Epithelial cell of prostate (primary cell): ENCODE data around the gene SPINK1.
"Not testable (repeated sequence)": the region's sequence is repeated elsewhere in the genome, so short reads cannot be mapped to it uniquely, and the experiment has no call there.

Experiments
- DNase-seq: peaks from one replicate; pipeline ENCODE4 v3.0.0-alpha.2; 2011; ENCODE audit warnings: low read depth, low spot score
- H3K27ac ChIP-seq: fragments of 450-650 bp; 2 replicates; pipeline ENCODE4 v1.5.1; 2017; ENCODE audit warnings: mild to moderate bottlenecking

Gene SPINK1

DNA sequence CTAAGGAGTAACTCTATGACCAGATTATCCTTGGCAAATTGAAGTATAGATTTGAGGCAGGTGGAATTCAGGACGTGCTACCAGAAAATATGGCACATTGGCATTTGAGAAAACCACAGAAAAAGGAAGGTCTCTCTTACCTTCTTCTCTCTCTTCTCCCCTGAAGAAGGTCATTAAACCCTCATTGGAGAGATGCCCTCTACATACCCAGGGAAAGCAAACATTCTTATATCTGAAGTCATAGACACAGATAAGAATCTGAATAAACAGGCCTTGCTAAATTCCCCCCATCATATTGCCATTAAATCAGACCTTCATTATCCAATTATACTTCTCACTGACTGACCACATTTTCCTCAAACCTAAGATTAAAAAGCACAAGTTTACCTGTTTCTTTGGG lies 17.8 kb downstream of the SPINK1 start:
- no peak for DNase-seq
- no peak overlapping the region for H3K27ac ChIP-seq

DNA sequence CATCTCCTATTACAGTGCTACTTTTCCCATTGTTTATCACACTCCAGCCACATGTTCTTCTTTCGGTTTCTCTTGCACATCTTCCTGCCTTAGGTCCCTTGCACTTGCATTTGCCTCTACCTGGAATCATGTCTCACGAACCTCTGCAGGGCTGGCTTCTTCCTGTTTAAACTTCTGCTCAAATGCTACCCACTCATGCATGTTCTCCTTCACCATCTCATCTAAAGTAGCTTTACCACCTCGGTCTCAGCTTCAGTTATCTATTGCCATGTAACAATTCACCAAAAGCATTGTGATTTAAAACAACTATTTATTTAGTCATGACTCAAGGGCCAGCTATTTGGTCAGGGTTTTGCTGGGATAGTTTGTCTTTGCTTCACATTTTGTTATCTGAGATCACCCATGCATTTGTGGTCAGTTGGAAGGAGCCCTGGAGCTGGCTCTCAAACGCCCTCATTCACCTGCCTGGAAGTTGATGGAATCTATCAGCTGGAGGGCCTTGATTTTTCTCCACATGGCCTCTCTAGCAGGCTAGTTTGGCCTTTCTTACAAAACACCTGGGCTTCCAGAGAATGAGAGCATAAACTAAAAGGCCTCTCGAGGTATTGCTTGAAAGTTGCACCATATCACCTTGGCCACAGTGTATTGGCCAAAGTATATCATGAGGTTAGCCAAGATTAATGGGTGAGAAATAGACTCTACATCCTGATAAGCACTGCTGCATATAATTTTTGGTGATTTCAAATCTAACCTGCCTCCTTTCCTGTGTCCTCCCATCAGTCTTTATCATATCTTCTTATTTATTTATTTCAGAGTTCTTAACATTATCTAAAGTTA lies 21.4 kb downstream of the SPINK1 start:
- H3K27ac ChIP-seq, result no peak overlapping the region
- no peak for DNase-seq

- H3K27ac ChIP-seq, result no peak overlapping the region
- DNase-seq, result no peak
Observed at GRCh38 chr5:147805030-147805454, 26.4 kb downstream of the SPINK1 start.

DNA sequence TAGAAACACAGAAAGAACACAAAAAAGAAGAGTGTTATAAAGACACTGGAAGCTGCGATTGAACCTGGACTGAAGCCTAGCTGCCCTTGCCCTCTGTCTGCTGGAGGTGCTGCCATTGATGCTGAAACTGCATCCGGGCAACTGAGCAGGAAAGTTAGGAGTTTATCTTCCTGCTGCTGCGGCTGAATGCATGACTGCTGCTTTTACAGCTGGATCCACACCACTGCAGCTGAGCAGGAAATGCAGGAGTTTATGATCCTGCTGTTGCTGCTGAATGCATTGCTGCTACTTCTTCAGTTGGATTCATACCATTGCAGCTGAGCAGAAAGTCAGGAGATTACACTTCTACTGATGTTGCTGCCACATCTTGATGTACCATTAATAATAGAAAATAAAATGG lies 27.1 kb downstream of the SPINK1 start:
- no peak overlapping the region for H3K27ac ChIP-seq
- no peak for DNase-seq

GRCh38 chr5:147803926-147804325 lies 27.5 kb downstream of the SPINK1 start:
- DNase-seq, result no peak
- no peak overlapping the region for H3K27ac ChIP-seq

DNA sequence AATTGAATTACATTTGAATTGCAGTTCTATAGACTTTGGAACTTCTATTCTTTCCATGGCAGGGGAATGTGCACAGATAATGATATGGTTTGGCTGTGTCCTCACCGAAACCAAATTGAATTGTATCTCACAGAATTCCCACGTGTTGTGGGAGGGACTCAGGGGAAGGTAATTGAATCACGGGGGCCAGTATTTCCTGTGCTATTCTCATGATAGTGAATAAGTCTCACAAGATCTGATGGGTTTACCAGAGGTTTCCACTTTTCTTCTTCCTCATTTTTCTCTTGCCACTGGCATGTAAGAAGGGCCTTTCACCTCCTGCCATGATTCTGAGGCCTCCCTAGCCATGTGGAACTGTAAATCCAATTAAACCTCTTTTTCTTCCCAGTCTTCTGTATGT lies 28.3 kb downstream of the SPINK1 start:
- H3K27ac ChIP-seq, result not testable (repeated sequence)

DNA sequence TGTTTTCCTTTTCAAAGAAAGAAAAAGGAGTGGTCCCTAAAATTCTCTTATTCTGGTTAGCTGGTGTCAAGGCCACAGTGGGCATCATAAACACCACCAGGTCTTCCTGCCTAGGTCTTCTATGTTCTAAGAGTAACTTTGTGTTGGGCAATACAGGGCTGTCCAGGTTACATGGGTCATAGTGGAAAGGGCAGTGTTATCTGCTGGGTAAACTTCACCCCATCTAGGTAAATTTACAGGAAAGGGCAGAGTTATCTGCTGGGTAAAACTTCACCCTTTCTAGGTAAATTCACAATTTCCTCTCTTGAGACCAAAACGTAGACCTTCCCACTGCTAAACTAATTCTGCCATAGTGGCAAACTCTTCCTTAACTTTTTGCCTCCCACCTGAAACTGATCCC lies 30.0 kb downstream of the SPINK1 start:
- DNase-seq, result no peak
- no peak overlapping the region for H3K27ac ChIP-seq

More for the DNA sequence above, 28.3 kb downstream of the SPINK1 start:
- DNase-seq, result not testable (repeated sequence)

GRCh38 chr5:147800491-147800890 lies 31.0 kb downstream of the SPINK1 start:
- no peak for DNase-seq
- no peak overlapping the region for H3K27ac ChIP-seq

DNA sequence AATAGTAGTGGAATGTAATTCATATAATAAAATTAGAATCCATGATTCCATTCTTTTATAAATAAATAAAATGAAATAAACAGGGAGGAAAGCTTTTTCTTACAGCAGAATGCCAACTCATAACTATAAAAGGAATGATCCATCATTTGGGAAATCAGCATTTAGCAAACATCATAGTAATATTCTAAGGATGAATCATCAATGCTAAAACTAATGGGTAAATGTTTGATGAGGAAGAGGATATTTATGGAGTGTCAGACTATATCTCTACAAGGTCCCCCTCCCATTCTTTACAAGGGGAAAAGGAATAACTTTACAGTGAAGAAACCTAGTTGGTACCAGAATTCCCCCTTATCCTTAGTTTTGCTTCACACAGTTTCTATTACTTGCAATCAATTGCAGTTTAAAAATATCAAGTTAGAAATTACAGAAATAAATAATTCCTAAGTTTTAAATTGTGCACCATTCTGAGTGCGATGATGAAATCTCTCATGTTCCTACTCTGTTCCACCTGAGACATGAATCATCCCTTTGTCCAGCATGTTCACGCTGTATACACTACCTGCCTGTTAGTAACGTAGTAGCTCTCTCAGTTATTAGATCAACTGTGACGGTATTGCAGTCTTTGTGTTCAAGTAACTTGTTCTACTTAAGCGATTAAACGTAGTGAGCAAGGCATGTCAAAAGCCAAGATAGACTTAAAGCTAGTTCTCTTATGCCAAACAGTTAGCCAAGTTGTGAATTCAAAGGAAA lies 34.7 kb downstream of the SPINK1 start:
- H3K27ac ChIP-seq, result no peak overlapping the region
- peak; percentile 6 for DNase-seq

DNA sequence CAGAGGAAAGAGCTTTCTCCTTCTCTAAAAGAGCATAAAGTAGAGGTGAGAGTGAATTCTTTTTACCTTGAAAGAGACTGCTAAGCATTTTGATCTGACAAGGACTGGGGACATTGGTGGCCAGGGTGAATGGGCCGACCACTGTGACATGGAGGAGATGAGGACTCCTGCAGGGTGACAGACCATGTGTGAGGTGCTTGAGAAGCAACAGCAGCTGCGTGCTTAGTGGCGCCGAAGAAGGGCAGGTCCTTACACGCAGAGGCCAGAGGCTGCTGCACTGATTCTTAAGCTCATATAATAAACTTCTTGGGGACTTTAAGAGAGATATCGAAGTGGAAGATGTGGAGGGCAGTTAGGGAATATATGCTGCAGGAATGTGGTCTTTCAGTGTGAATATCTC lies 40.3 kb downstream of the SPINK1 start:
- H3K27ac ChIP-seq, result no peak overlapping the region
- DNase-seq, result no peak

DNA sequence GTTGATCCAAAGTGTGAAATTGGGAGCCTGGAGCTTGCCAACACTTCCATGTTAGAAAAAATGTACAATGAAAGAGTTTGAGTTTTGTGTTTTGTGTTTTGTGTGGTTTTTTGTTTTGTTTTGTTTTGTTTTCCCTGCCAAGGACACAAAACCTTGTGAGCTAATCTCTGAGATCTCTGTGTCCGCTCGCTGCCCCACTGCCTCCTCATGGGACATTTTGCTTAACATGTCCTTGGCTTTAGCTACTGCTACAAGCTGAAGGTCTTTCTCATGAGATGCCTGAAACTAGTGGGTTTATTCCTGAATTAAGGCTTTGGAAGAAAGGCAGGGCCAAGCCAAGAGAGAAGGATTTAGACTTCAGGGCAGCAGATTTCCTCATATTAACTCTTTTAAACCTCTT lies 41.7 kb downstream of the SPINK1 start:
- H3K27ac ChIP-seq, result no peak overlapping the region
- no peak for DNase-seq

DNA sequence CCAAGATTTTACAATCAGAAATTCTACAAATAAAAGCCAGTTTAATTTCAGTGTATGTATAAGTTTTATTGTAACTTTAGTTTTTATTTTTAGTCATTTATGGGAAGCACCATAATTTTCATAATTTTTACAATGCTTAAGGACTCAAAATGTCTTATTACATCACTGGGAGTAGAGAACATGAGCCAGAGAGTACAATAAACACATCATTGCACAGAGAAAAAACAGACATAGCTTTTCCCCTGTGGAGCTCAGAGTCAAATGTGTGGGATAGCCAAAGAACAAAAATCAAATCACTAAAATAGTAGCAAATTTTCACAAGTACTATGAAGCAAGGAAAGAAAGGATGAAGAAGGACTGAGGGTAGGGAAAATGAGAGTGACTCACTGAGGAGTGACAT lies 43.4 kb downstream of the SPINK1 start:
- no peak overlapping the region for H3K27ac ChIP-seq
- no peak for DNase-seq

GRCh38 chr5:147786142-147786541 lies 45.3 kb downstream of the SPINK1 start:
- H3K27ac ChIP-seq, result no peak overlapping the region

GRCh38 chr5:147784146-147784987 lies 47.1 kb downstream of the SPINK1 start:
- DNase-seq, result no peak
- H3K27ac ChIP-seq, result no peak overlapping the region

More at GRCh38 chr5:147786142-147786541, 45.3 kb downstream of the SPINK1 start:
- no peak for DNase-seq

- no peak for DNase-seq
- no peak within 1 kb of the TSS for H3K27ac ChIP-seq
Observed at GRCh38 chr5:147782110-147783028, 49.1 kb downstream of the SPINK1 start, which contains the start of gene JAKMIP2. Gene JAKMIP2, minus strand, starts transcription at chr5:147782728. Its CDS starts 110,922 bp downstream, at chr5:147671806.

DNA sequence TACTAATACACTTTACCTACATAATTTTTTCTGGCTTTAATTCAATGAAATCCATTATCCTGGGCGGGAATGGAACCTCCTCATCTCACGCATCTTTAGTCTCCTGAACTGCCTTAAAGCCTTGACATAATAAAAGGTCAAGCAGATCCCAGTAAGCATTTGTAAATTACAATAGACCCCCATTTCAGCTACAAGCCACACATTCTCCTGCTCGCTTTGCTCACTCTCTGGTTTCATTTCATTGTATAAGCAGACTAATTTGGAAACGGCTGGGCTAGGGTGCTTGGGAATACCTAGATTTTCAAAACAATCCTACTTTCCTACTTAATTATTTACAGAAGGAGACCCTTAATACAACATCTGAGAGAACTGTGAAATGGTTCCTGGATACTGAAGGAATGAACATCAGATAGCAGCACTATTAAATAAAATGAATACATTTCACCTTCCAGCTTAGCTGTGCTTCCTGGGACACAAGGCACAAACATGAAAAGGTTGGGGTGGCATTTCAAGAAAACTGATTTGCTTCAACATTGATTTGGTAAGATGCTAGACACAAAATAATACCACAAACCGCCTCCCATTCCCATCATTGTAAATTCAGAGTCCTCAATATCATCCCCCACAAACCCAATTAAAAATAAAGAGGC lies 50.4 kb downstream of the SPINK1 start:
- DNase-seq, result no peak
- no peak overlapping the region for H3K27ac ChIP-seq

GRCh38 chr5:147779694-147780093 lies 51.8 kb downstream of the SPINK1 start:
- no peak for DNase-seq
- H3K27ac ChIP-seq, result no peak overlapping the region

DNA sequence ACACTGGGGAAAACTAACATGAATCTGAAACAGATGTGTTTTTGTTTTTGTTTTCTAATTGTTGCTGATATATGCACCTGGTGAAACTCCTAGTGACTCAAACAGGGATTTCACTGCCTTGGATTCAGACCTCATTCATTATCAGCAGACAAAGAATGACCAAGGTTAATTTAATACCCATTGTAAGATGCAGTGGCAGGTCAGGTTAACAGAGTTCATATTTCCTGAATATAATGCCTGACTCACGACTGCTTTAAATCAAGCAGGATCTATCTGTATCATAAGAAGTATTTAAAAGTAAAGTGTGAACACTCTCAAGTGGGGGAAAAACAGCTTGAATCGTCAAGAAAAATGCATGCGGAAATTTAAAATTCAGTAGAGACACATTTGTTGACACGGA lies 54.5 kb downstream of the SPINK1 start:
- DNase-seq, result no peak

More for the DNA sequence above, 54.5 kb downstream of the SPINK1 start:
- H3K27ac ChIP-seq, result no peak overlapping the region
